Neural progenitor cell (in vitro differentiated cells): Measurements from ENCODE around the gene PERP. TPM values are rescaled to one million over a fixed set of nuclear protein-coding genes. Genes with fewer than 3 reads are reported as not detected.
A peak's percentile ranks its signal among the peaks of the same experiment; 100 is the strongest.

ENCODE experiments used
- DNase-seq: peaks from one replicate; pipeline ENCODE4 v3.0.0-alpha.2; 2016; ENCODE audit warnings: low spot score
- H2AFZ ChIP-seq: fragments of 200-600 bp; sonication (generic); replicated peaks from 2 replicates; pipeline ENCODE4 v1.6.1; 2016; ENCODE audit warnings: antibody characterized with exemption
- H3F3A ChIP-seq: fragments of 200-600 bp; sonication (generic); 2 replicates; pipeline ENCODE4 v1.6.1; 2016; ENCODE audit warnings: antibody characterized with exemption, low read depth
- H3K27ac ChIP-seq: fragments of 200-600 bp; sonication (generic); 2 replicates; pipeline ENCODE4 v1.5.1; 2016; ENCODE audit warnings: mild to moderate bottlenecking
- H3K27me3 ChIP-seq: fragments of 200-600 bp; sonication (generic); 2 replicates; pipeline ENCODE4 v1.6.1; 2016; ENCODE audit warnings: mild to moderate bottlenecking, moderate library complexity
- H3K36me3 ChIP-seq: fragments of 200-600 bp; sonication (generic); 2 replicates; pipeline ENCODE4 v1.5.1; 2016
- H3K4me1 ChIP-seq: fragments of 200-600 bp; sonication (generic); 2 replicates; pipeline ENCODE4 v1.6.1; 2016; ENCODE audit warnings: mixed run types
- H3K4me2 ChIP-seq: fragments of 200-600 bp; sonication (generic); 2 replicates; pipeline ENCODE4 v1.6.1; 2016
- H3K4me3 ChIP-seq: fragments of 200-600 bp; sonication (generic); 2 replicates; pipeline ENCODE4 v1.5.1; 2016
- H3K79me2 ChIP-seq: fragments of 200-600 bp; sonication (generic); 2 replicates; pipeline ENCODE4 v1.6.1; 2016; ENCODE audit warnings: low read depth
- H3K9ac ChIP-seq: fragments of 200-600 bp; sonication (generic); 2 replicates; pipeline ENCODE4 v1.6.1; 2016
- H3K9me3 ChIP-seq: fragments of 200-600 bp; sonication (generic); 2 replicates; pipeline ENCODE4 v1.5.1; 2016; ENCODE audit warnings: low read depth
- H4K20me1 ChIP-seq: fragments of 200-600 bp; sonication (generic); 2 replicates; pipeline ENCODE4 v1.6.1; 2016; ENCODE audit warnings: low read depth
- H3K27ac Mint-ChIP-seq: 3 replicates; pipeline ENCODE4 v1.8.0; 2021; ENCODE audit warnings: mixed read lengths
- H3K27me3 Mint-ChIP-seq: 2 replicates; pipeline ENCODE4 v1.8.0; 2022; ENCODE audit warnings: low read depth, mild to moderate bottlenecking, inconsistent platforms, moderate library complexity, mixed read lengths; ENCODE audit not compliant: insufficient read depth
- H3K36me3 Mint-ChIP-seq: 3 replicates; pipeline ENCODE4 v1.8.0; 2021; ENCODE audit warnings: mixed read lengths
- H3K4me1 Mint-ChIP-seq: 3 replicates; pipeline ENCODE4 v1.8.0; 2021; ENCODE audit warnings: mixed read lengths
- H3K4me3 Mint-ChIP-seq: 3 replicates; pipeline ENCODE4 v1.8.0; 2021; ENCODE audit warnings: mild to moderate bottlenecking, moderate library complexity, mixed read lengths
- H3K9me3 Mint-ChIP-seq: 3 replicates; pipeline ENCODE4 v1.8.0; 2020; ENCODE audit warnings: mixed read lengths
- EZH2 ChIP-seq: fragments of 200-600 bp; sonication (generic); IDR thresholded peaks from 2 replicates; pipeline ENCODE4 v1.6.1; 2017; ENCODE audit warnings: antibody characterized with exemption, mild to moderate bottlenecking, moderate library complexity
- EZH2phosphoT487 ChIP-seq: fragments of 200-600 bp; sonication (generic); IDR thresholded peaks from 2 replicates; pipeline ENCODE4 v1.6.1; 2017; ENCODE audit warnings: antibody characterized with exemption
- total RNA-seq: library from RNA; depleted of rRNA; stranded (reverse); fragments of >200 nt; gene quantifications from 2 replicates; pipeline ENCODE4 v1.2.3, GENCODE V29; 2015; ENCODE audit warnings: low replicate concordance
- TF ChIP-seq, protein P1 (sequence below): fragments of 200-600 bp; sonication (generic); IDR thresholded peaks from 2 replicates; pipeline ENCODE4 v1.5.1; 2017; ENCODE audit warnings: antibody characterized with exemption, mild to moderate bottlenecking

PERP gene
- total RNA-seq, 1 donor from 2014 or later, result 35.4 TPM

DNA sequence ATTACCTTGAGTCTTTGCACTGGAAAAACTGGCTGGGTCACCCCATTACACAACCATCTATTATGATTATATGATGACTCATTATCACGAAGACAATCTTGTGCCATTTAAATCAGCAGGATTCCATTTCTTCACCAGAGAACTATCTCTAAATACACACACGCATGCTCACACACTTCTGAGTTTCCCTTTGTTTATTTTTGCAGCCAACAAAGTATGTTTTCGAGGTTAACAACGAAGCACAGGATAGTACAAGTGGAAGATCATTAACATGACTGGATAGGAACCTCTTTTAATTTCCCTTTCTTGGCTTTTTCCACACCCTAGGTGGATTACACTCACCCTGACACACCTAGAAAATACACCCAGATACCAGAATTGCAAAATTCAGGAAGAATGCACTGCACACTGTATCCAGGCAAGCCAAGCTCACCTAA, 18.9 kb downstream of the PERP start:
- Mint-ChIP-seq H3K27ac (no peak overlapping the region), H3K4me1 (peaks cover 3% of the 10 kb centered on the region), H3K9me3 (no peaks in the 10 kb centered on the region), H3K36me3 (peaks cover 1% of the 10 kb centered on the region), H3K4me3 (no peak overlapping the region), H3K27me3 (peaks cover under 1% of the 10 kb centered on the region)
- no peak for DNase-seq
- no peak overlapping the region for H3K9ac ChIP-seq
- no peaks in the 10 kb centered on the region for H4K20me1 ChIP-seq
- peaks cover 13% of the 10 kb centered on the region for H3K4me1 ChIP-seq
- H3K27me3 ChIP-seq, result no peaks in the 10 kb centered on the region
- H3K27ac ChIP-seq, result no peak overlapping the region
- H3K36me3 ChIP-seq, result no peaks in the 10 kb centered on the region
- H3K9me3 ChIP-seq, result no peaks in the 10 kb centered on the region
- H3K4me2 ChIP-seq, result no peak overlapping the region
- no peak overlapping the region for H3K4me3 ChIP-seq
- TF ChIP-seq EZH2 (no peak), EZH2phosphoT487 (no peak)
- TF ChIP-seq, protein P1, sequence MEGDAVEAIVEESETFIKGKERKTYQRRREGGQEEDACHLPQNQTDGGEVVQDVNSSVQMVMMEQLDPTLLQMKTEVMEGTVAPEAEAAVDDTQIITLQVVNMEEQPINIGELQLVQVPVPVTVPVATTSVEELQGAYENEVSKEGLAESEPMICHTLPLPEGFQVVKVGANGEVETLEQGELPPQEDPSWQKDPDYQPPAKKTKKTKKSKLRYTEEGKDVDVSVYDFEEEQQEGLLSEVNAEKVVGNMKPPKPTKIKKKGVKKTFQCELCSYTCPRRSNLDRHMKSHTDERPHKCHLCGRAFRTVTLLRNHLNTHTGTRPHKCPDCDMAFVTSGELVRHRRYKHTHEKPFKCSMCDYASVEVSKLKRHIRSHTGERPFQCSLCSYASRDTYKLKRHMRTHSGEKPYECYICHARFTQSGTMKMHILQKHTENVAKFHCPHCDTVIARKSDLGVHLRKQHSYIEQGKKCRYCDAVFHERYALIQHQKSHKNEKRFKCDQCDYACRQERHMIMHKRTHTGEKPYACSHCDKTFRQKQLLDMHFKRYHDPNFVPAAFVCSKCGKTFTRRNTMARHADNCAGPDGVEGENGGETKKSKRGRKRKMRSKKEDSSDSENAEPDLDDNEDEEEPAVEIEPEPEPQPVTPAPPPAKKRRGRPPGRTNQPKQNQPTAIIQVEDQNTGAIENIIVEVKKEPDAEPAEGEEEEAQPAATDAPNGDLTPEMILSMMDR, result no peak
- H3F3A ChIP-seq, result peaks cover 11% of the 10 kb centered on the region
- H2AFZ ChIP-seq, result no peak overlapping the region
- peaks cover 4% of the 10 kb centered on the region for H3K79me2 ChIP-seq

DNA sequence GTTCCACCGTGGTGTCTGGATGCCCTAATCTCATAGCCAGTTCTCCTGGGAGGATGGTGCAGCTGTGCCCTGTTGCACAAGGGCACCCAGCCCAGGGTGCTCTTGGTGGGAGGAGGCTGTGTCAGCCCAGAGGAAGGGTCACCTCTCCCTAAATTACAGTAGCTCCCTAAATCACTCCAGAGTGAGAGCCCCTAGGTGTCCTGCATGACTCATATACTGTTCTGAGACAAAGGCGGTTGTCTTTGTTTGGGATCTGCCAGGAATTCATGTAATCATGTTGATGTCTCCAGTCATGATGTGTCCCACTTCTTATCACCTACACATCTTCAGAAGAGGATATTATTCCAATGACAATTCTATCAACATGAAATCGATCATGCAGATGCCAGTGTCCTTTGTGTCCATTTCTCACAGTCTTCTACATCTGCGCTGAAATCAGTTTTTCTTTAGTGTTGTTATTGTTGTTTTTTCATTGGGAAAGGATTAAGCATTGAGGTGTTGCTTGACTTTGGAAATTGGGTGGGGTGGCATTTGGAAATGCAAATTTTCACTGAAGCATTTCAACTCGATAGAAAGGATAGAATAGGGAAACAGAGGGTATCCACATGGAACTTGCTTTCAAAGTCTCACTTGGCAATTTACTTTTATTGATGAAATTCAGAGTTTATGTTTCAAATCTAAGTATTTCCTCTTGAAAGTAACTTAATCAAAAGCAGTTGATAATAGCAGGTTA, 19.5 kb downstream of the PERP start:
- Histone ChIP-seq H3K9ac (no peak overlapping the region), H3K9me3 (no peaks in the 10 kb centered on the region), H3K4me2 (no peak overlapping the region), H3K79me2 (no peaks in the 10 kb centered on the region), H3K4me3 (no peak overlapping the region), H2AFZ (no peak overlapping the region), H3K4me1 (peaks cover 13% of the 10 kb centered on the region), H3K27ac (no peak overlapping the region), H3K27me3 (no peaks in the 10 kb centered on the region), H3F3A (peaks cover 11% of the 10 kb centered on the region), H4K20me1 (no peaks in the 10 kb centered on the region), H3K36me3 (no peaks in the 10 kb centered on the region)
- H3K27ac Mint-ChIP-seq, result no peak overlapping the region
- H3K9me3 Mint-ChIP-seq, result no peaks in the 10 kb centered on the region
- peaks cover 1% of the 10 kb centered on the region for H3K36me3 Mint-ChIP-seq
- no peak for DNase-seq
- H3K4me3 Mint-ChIP-seq, result no peak overlapping the region
- H3K4me1 Mint-ChIP-seq, result peaks cover 3% of the 10 kb centered on the region
- TF ChIP-seq EZH2phosphoT487, result no peak
- TF ChIP-seq EZH2, result no peak
- TF ChIP-seq, protein P1, result no peak
- H3K27me3 Mint-ChIP-seq, result peaks cover 2% of the 10 kb centered on the region

DNA sequence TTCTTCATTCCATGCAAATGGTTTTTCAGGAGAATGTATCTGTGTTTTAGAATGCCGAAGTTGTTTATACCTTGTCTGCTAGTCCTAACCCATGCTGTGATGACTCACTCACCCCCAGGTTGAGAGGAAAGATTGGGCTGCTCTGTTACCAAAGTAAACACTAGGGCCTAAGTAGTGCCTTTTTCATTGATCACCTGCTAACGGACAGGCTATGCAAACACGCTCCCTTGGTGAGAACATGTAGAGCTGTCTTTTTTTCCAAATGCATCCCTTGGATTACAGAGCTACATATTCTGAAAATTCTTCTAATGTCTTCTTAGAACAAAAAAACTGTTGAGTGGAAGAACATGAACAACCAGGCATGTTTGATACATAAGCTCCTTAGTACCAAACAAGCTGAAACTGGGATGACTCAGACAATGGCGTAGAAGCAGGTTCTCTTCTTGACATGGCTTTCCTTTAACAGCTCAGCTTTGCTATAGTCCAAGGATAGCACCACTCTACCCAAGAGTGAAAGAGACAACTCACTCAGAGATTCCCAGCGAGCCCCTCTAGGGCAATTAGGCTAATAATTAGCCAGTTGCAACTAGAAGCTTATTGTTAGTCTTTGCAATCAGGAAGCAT, 20.5 kb downstream of the PERP start:
- H3K4me2 ChIP-seq, result peak overlapping the region; percentile 4
- no peak overlapping the region for H3K4me3 ChIP-seq
- H3K27ac ChIP-seq, result no peak overlapping the region
- DNase-seq, result no peak
- H3K9ac ChIP-seq, result no peak overlapping the region
- peak overlapping the region; percentile 9 for H2AFZ ChIP-seq
- Mint-ChIP-seq H3K9me3 (no peaks in the 10 kb centered on the region), H3K4me3 (no peak overlapping the region), H3K36me3 (peaks cover 1% of the 10 kb centered on the region), H3K27me3 (peaks cover 2% of the 10 kb centered on the region), H3K27ac (no peak overlapping the region), H3K4me1 (peaks cover 3% of the 10 kb centered on the region)
- TF ChIP-seq, protein P1, result no peak
- TF ChIP-seq EZH2phosphoT487 (no peak), EZH2 (no peak)
- no peaks in the 10 kb centered on the region for H3K36me3 ChIP-seq
- peaks cover 11% of the 10 kb centered on the region for H3F3A ChIP-seq
- H3K79me2 ChIP-seq, result no peaks in the 10 kb centered on the region
- no peaks in the 10 kb centered on the region for H4K20me1 ChIP-seq
- no peaks in the 10 kb centered on the region for H3K27me3 ChIP-seq
- peaks cover 13% of the 10 kb centered on the region for H3K4me1 ChIP-seq
- H3K9me3 ChIP-seq, result no peaks in the 10 kb centered on the region
